Neuronal stem cell (in vitro differentiated cells): Measurements from ENCODE around the gene TRERF1.

Experiments used
- DNase-seq: peaks from one replicate; pipeline ENCODE4 v3.0.0-alpha.2; 2013; ENCODE audit warnings: low spot score
- H2AFZ ChIP-seq: one replicate; pipeline ENCODE4 v1.6.1; 2013; ENCODE audit warnings: mild to moderate bottlenecking, low read length, inconsistent platforms
- H2AK5ac ChIP-seq: 2 replicates; pipeline ENCODE4 v1.6.1; 2013; ENCODE audit warnings: low read depth, mild to moderate bottlenecking, inconsistent platforms, low read length, moderate library complexity, mixed read lengths
- H2BK120ac ChIP-seq: 2 replicates; pipeline ENCODE4 v1.6.1; 2013; ENCODE audit warnings: low read depth, mild to moderate bottlenecking, inconsistent platforms, low read length, moderate library complexity, mixed read lengths
- H2BK12ac ChIP-seq: one replicate; pipeline ENCODE4 v1.6.1; 2013; ENCODE audit warnings: low read length, inconsistent platforms
- H2BK15ac ChIP-seq: 2 replicates; pipeline ENCODE4 v1.6.1; 2013; ENCODE audit warnings: mild to moderate bottlenecking, low read length, inconsistent platforms, mixed read lengths
- H2BK5ac ChIP-seq: one replicate; pipeline ENCODE4 v1.6.1; 2013; ENCODE audit warnings: inconsistent platforms, mild to moderate bottlenecking, low read length, moderate library complexity
- H3K14ac ChIP-seq: one replicate; pipeline ENCODE4 v1.6.1; 2013; ENCODE audit warnings: low read length, inconsistent platforms
- H3K18ac ChIP-seq: 2 replicates; pipeline ENCODE4 v1.6.1; 2013; ENCODE audit warnings: low read length, inconsistent platforms
- H3K23ac ChIP-seq: 2 replicates; pipeline ENCODE4 v1.6.1; 2013; ENCODE audit warnings: low read depth, mild to moderate bottlenecking, mixed read lengths, low read length, inconsistent platforms; ENCODE audit not compliant: poor library complexity
- H3K27ac ChIP-seq: replicated peaks from 3 replicates; pipeline ENCODE4 v1.5.1; 2013; ENCODE audit warnings: low read length, inconsistent platforms
- H3K27me3 ChIP-seq, 3 experiments: 2 replicates each; pipeline ENCODE4 v1.6.1; 2013; ENCODE audit warnings: low read length in 3 of 3, mild to moderate bottlenecking in 2 of 3, inconsistent platforms in 1 of 3, low read depth in 1 of 3, mixed read lengths in 1 of 3, moderate library complexity in 1 of 3; ENCODE audit not compliant: control insufficient read depth in 3 of 3, insufficient read depth in 3 of 3
- H3K36me3 ChIP-seq, 2 donors: replicated peaks in 1 of 2; 2 replicates each; pipeline ENCODE4 v1.6.1; 2013; ENCODE audit warnings: low read length in 2 of 2; ENCODE audit not compliant: control insufficient read depth in 2 of 2, insufficient read depth in 2 of 2
- H3K4ac ChIP-seq: 2 replicates; pipeline ENCODE4 v1.6.1; 2013; ENCODE audit warnings: inconsistent platforms, mild to moderate bottlenecking, low read length, moderate library complexity
- H3K4me1 ChIP-seq, 2 donors: 1 replicate in 1 of 2; 2 replicates in 1 of 2; pipeline ENCODE4 v1.6.1; 2013; ENCODE audit warnings: low read length in 2 of 2, low read depth in 1 of 2; ENCODE audit not compliant: control insufficient read depth in 2 of 2, insufficient read depth in 1 of 2
- H3K4me2 ChIP-seq: one replicate; pipeline ENCODE4 v1.6.1; 2013; ENCODE audit warnings: mild to moderate bottlenecking, low read length, inconsistent platforms; ENCODE audit not compliant: insufficient read depth, poor library complexity, severe bottlenecking
- H3K4me3 ChIP-seq, 2 donors: 2 replicates each; pipeline ENCODE4 v1.5.1; 2013; ENCODE audit warnings: low read length in 2 of 2, mild to moderate bottlenecking in 2 of 2, inconsistent platforms in 1 of 2, moderate library complexity in 1 of 2
- H3K79me1 ChIP-seq: one replicate; pipeline ENCODE4 v1.6.1; 2013; ENCODE audit warnings: low read depth, mild to moderate bottlenecking, inconsistent platforms, low read length, moderate library complexity
- H3K9ac ChIP-seq: one replicate; pipeline ENCODE4 v1.6.1; 2013; ENCODE audit warnings: mild to moderate bottlenecking, low read depth, low read length, inconsistent platforms; ENCODE audit not compliant: poor library complexity
- H3K9me3 ChIP-seq, 2 donors: replicated peaks in 1 of 2; 2 replicates each; pipeline versions ENCODE3 to v1.6.1; 2013; ENCODE audit warnings: low read length in 2 of 2, mild to moderate bottlenecking in 2 of 2, inconsistent platforms in 1 of 2, low read depth in 1 of 2, mixed read lengths in 1 of 2, moderate library complexity in 1 of 2; ENCODE audit not compliant: control insufficient read depth in 2 of 2, insufficient read depth in 1 of 2
- H4K8ac ChIP-seq: one replicate; pipeline ENCODE4 v1.6.1; 2013; ENCODE audit warnings: low read depth, mild to moderate bottlenecking, inconsistent platforms, low read length, moderate library complexity
- H4K91ac ChIP-seq: one replicate; pipeline ENCODE4 v1.6.1; 2013; ENCODE audit warnings: low read length, low read depth, mild to moderate bottlenecking, inconsistent platforms; ENCODE audit not compliant: poor library complexity
- WGBS, 2 donors: extraction: QIAGEN DNeasy Blood & Tissue Kit; methylation state at CpG; one replicate each; pipeline ENCODE4 v1.1.7; 2013; ENCODE audit warnings: missing lambda C conversion rate in 2 of 2, mixed read lengths in 1 of 2; ENCODE audit not compliant: insufficient read length in 2 of 2, insufficient replicate concordance in 1 of 2; ENCODE audit errors: extremely low coverage in 2 of 2; 5-methylcytosine and 5-hydroxymethylcytosine counted together

TRERF1 gene

DNA sequence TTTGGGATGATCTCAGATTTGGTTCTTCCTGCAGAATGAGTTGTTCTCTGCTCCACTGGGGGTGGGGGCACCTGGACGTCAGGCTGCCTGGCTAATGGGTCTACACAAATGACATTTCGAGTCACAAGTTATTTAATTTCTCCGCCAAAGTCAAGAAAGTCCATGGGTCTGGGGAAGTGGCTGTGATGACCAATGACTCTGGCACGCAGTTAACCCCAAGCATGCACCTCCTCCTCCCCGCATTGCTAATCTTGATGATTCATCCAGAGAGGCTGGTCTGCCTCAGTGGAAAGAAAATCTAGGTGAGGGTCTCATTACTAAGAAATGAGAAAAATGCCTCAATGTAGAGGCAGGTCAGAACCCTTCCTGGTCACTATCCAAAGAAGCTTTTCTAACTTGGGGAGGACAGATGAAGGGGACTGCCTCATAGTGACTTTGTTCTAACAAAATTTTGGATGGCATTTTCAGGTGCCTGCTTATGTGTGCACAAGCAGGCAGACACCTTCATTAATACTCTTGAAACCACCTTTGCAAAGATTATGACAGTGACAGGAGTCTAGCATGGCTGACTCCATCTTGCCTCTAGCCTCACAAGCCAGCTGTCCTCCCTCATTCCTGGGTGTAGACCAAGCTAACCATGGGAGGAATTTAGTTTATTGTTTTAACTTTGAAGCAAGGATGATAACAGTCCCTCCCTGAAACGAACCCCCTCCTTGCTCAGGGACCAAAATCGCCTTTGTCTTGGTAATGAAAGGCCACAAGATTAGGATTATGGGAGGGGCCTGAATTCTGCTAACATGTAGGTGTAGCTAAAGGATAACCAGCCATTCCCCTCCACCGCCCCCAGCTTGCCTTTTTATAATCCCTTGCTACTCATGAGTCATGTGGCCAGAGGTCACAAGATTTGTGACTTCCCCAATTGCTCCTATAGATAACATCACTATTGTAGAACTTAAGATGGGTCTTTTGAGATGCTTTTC, 135.4 kb downstream of the TRERF1 start:
- Histone ChIP-seq H3K4ac (no peak overlapping the region), H2BK15ac (no peak overlapping the region), H2AFZ (no peak overlapping the region), H2BK12ac (no peak overlapping the region), H3K9me3 (no peaks in the 10 kb centered on the region), H2AK5ac (no peak overlapping the region), H2BK5ac (no peak overlapping the region), H3K4me3 (no peak overlapping the region), H4K8ac (no peak overlapping the region), H3K27me3 (no peaks in the 10 kb centered on the region), H3K4me2 (no peak overlapping the region), H3K36me3 (no peaks in the 10 kb centered on the region), H3K27ac (no peak overlapping the region), H3K79me1 (no peaks in the 10 kb centered on the region), H3K14ac (no peak overlapping the region), H4K91ac (no peak overlapping the region), H2BK120ac (no peak overlapping the region), H3K9ac (no peak overlapping the region), H3K23ac (no peak overlapping the region), H3K4me1 (peaks cover 5 to 11% of the 10 kb centered on the region in 2 donors), H3K18ac (no peak overlapping the region)
- DNase-seq, result no peak
- WGBS, 2 donors, result no CpG with 5 or more reads among the region's 8 CpGs

DNA sequence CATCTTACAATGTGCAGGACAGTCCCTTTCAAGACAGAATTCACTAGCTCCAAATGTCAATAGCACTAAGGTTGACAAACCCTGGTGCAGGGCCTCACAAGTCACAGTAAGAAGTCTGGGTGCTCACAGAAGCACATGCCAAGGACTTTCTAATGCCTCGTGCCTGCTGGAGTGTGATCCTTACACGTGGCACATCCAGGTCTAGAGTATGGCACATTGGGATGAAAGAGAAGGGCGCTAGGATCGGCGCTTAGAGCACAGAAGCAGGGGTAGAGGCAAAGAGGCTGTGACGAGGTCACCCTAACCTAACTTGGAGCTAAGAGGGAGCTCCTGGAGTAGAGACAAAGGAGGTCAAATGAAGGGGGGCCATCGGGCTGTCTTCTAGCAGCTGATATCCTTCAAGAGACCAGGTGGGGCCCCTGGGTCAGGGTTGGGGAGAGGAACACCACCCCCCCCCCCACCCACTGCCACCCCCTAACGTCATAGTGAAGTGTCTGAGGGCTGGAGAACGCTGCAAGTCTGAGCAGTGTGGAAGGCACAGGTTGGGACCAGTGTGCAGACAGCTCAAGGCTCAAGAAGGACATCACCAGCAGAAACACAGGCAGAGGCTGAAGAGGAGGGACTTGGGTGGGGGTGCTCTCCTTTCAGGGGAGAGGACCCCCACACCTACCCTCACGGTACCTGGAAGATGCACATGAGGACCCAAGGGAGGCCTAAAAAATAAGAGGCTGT, 136.3 kb downstream of the TRERF1 start:
- H2BK15ac ChIP-seq, result no peak overlapping the region
- H3K36me3 ChIP-seq, result peaks cover 0 to 2% of the 10 kb centered on the region in 2 donors
- H3K4me3 ChIP-seq, result no peak overlapping the region
- H2BK12ac ChIP-seq, result no peak overlapping the region
- H3K4me2 ChIP-seq, result no peak overlapping the region
- H3K4ac ChIP-seq, result no peak overlapping the region
- peaks cover 5 to 11% of the 10 kb centered on the region in 2 donors for H3K4me1 ChIP-seq
- no peak for DNase-seq
- H4K8ac ChIP-seq, result no peak overlapping the region
- no peak overlapping the region for H4K91ac ChIP-seq
- no peaks in the 10 kb centered on the region for H3K9me3 ChIP-seq
- no peak overlapping the region for H3K18ac ChIP-seq
- no peak overlapping the region for H3K27ac ChIP-seq
- no peak overlapping the region for H3K23ac ChIP-seq
- H2AK5ac ChIP-seq, result no peak overlapping the region
- H3K9ac ChIP-seq, result no peak overlapping the region
- no CpG with 5 or more reads among the region's 10 CpGs for WGBS, 2 donors
- H3K79me1 ChIP-seq, result no peaks in the 10 kb centered on the region
- no peaks in the 10 kb centered on the region for H3K27me3 ChIP-seq
- no peak overlapping the region for H2BK120ac ChIP-seq
- H3K14ac ChIP-seq, result no peak overlapping the region
- no peak overlapping the region for H2AFZ ChIP-seq
- H2BK5ac ChIP-seq, result no peak overlapping the region

- Histone ChIP-seq H3K27ac (no peak overlapping the region), H3K4me2 (no peak overlapping the region), H2BK15ac (no peak overlapping the region), H4K8ac (no peak overlapping the region), H3K4me3 (no peak overlapping the region), H3K4me1 (peaks cover 5 to 11% of the 10 kb centered on the region in 2 donors), H3K36me3 (peaks cover 0 to 2% of the 10 kb centered on the region in 2 donors), H3K27me3 (no peaks in the 10 kb centered on the region), H2BK12ac (no peak overlapping the region), H2AFZ (no peak overlapping the region), H2BK5ac (no peak overlapping the region), H3K79me1 (no peaks in the 10 kb centered on the region), H3K9ac (no peak overlapping the region), H4K91ac (no peak overlapping the region), H3K9me3 (no peaks in the 10 kb centered on the region), H3K23ac (no peak overlapping the region), H3K4ac (no peak overlapping the region), H2AK5ac (no peak overlapping the region), H3K14ac (no peak overlapping the region), H2BK120ac (no peak overlapping the region), H3K18ac (no peak overlapping the region)
- no peak for DNase-seq
- WGBS, 2 donors, result no CpG with 5 or more reads among the region's 10 CpGs
Measured at GRCh38 chr6:42314571-42315258, 137.0 kb downstream of the TRERF1 start.
